ENCODE data around the gene RFPL4A.

The RFPL4A gene

GRCh38 chr19:55801416-55801815 lies 42.5 kb downstream of the RFPL4A start:
- no peak overlapping the region for H3K27ac ChIP-seq (ENCODE audit: low read length)
- no peaks in the 10 kb centered on the region for H3K36me3 ChIP-seq (ENCODE audit: control insufficient read depth in 2 of 2, insufficient read depth in 2 of 2, low read length in 2 of 2)
- no peaks in the 10 kb centered on the region for H3K4me1 ChIP-seq (ENCODE audit: control insufficient read depth, insufficient read depth, low read length)
- H3K27me3 ChIP-seq (ENCODE audit: control insufficient read depth in 1 of 2, insufficient read depth in 2 of 2, low read length in 2 of 2), result no peaks in the 10 kb centered on the region
- no peak overlapping the region for H3K9ac ChIP-seq (ENCODE audit: low read length in 2 of 2)
- no peaks in the 10 kb centered on the region for H3K9me3 ChIP-seq (ENCODE audit: control insufficient read depth in 2 of 2, low read length in 2 of 2)
- no peak overlapping the region for H3K4me3 ChIP-seq (ENCODE audit: low read length in 2 of 2)

GRCh38 chr19:55802281-55802680 lies 43.4 kb downstream of the RFPL4A start:
- no peak overlapping the region for H3K4me3 ChIP-seq (ENCODE audit: low read length in 2 of 2)
- H3K9me3 ChIP-seq (ENCODE audit: control insufficient read depth in 2 of 2, low read length in 2 of 2), result no peaks in the 10 kb centered on the region
- no peaks in the 10 kb centered on the region for H3K36me3 ChIP-seq (ENCODE audit: control insufficient read depth in 2 of 2, insufficient read depth in 2 of 2, low read length in 2 of 2)
- no peaks in the 10 kb centered on the region for H3K4me1 ChIP-seq (ENCODE audit: control insufficient read depth, insufficient read depth, low read length)
- no peak overlapping the region for H3K9ac ChIP-seq (ENCODE audit: low read length in 2 of 2)
- H3K27ac ChIP-seq (ENCODE audit: low read length), result no peak overlapping the region
- no peaks in the 10 kb centered on the region for H3K27me3 ChIP-seq (ENCODE audit: control insufficient read depth in 1 of 2, insufficient read depth in 2 of 2, low read length in 2 of 2)

- peaks cover 0 to 3% of the 10 kb centered on the region in 2 donors for H3K9me3 ChIP-seq (ENCODE audit: control insufficient read depth in 2 of 2, low read length in 2 of 2)
- H3K4me3 ChIP-seq (ENCODE audit: low read length in 2 of 2), result no peak overlapping the region
- no peak overlapping the region for H3K9ac ChIP-seq (ENCODE audit: low read length in 2 of 2)
- H3K27ac ChIP-seq (ENCODE audit: low read length), result no peak overlapping the region
- no peaks in the 10 kb centered on the region for H3K36me3 ChIP-seq (ENCODE audit: control insufficient read depth in 2 of 2, insufficient read depth in 2 of 2, low read length in 2 of 2)
- H3K27me3 ChIP-seq (ENCODE audit: control insufficient read depth in 1 of 2, insufficient read depth in 2 of 2, low read length in 2 of 2), result no peaks in the 10 kb centered on the region
- no peaks in the 10 kb centered on the region for H3K4me1 ChIP-seq (ENCODE audit: control insufficient read depth, insufficient read depth, low read length)
These were observed 50.6 kb downstream of the RFPL4A start for GRCh38 chr19:55809381-55810058.

GRCh38 chr19:55811340-55811739 lies 52.4 kb downstream of the RFPL4A start:
- no peaks in the 10 kb centered on the region for H3K4me1 ChIP-seq (ENCODE audit: control insufficient read depth, insufficient read depth, low read length)
- peaks cover 0 to 3% of the 10 kb centered on the region in 2 donors for H3K9me3 ChIP-seq (ENCODE audit: control insufficient read depth in 2 of 2, low read length in 2 of 2)
- no peaks in the 10 kb centered on the region for H3K36me3 ChIP-seq (ENCODE audit: control insufficient read depth in 2 of 2, insufficient read depth in 2 of 2, low read length in 2 of 2)
- H3K27ac ChIP-seq (ENCODE audit: low read length), result no peak overlapping the region
- no peaks in the 10 kb centered on the region for H3K27me3 ChIP-seq (ENCODE audit: control insufficient read depth in 1 of 2, insufficient read depth in 2 of 2, low read length in 2 of 2)
- H3K9ac ChIP-seq (ENCODE audit: low read length in 2 of 2), result no peak overlapping the region
- H3K4me3 ChIP-seq (ENCODE audit: low read length in 2 of 2), result no peak overlapping the region

- no peak overlapping the region for H3K4me3 ChIP-seq (ENCODE audit: low read length in 2 of 2)
- H3K27me3 ChIP-seq (ENCODE audit: control insufficient read depth in 1 of 2, insufficient read depth in 2 of 2, low read length in 2 of 2), result no peaks in the 10 kb centered on the region
These were observed 53.6 kb downstream of the RFPL4A start for GRCh38 chr19:55812449-55812848.

More at GRCh38 chr19:55812449-55812848, 53.6 kb downstream of the RFPL4A start:
- Histone ChIP-seq H3K36me3 (ENCODE audit: control insufficient read depth in 2 of 2, insufficient read depth in 2 of 2, low read length in 2 of 2) (no peaks in the 10 kb centered on the region), H3K9ac (ENCODE audit: low read length in 2 of 2) (no peak overlapping the region), H3K9me3 (ENCODE audit: control insufficient read depth in 2 of 2, low read length in 2 of 2) (peaks cover 0 to 3% of the 10 kb centered on the region in 2 donors), H3K4me1 (ENCODE audit: control insufficient read depth, insufficient read depth, low read length) (no peaks in the 10 kb centered on the region), H3K27ac (ENCODE audit: low read length) (no peak overlapping the region)

Measured in stomach smooth muscle (tissue), 2 donors.